Activated T-helper 2 cell treated with anti-CD3 and anti-CD28 coated beads, Interferon-gamma antibody, Interleukin-2, Interleukin-4, amounts not matched to agents 10 μg/mL and 5 μg/mL and 100 μg/mL, durations not matched to agents 14 hours and 24 hours and 36 hours (primary cell): ENCODE data around the gene TRH. TPM values are rescaled to one million over a fixed set of nuclear protein-coding genes. Genes with fewer than 3 reads are reported as not detected.

Experiments used
- total RNA-seq: library from RNA; stranded (reverse); gene quantifications from 2 replicates; pipeline ENCODE4 v1.2.3, GENCODE V29; 2022

Gene TRH
- total RNA-seq, 1 donor from 2014 or later: not detected

Other genes with a start within 250 kb of the TRH start
- 18.0 and 21.3 TPM in 2 replicates for gene TMCC1, start 81.0 kb upstream of the TRH start, total RNA-seq
- gene ALG1L2, start 107.1 kb downstream of the TRH start, total RNA-seq: not detected in 2 replicates